ENCODE measurements around the gene SIN3A.
"Not testable (repeated sequence)": the region's sequence is repeated elsewhere in the genome, so short reads cannot be mapped to it uniquely, and the experiment has no call there.

Gene SIN3A

DNA sequence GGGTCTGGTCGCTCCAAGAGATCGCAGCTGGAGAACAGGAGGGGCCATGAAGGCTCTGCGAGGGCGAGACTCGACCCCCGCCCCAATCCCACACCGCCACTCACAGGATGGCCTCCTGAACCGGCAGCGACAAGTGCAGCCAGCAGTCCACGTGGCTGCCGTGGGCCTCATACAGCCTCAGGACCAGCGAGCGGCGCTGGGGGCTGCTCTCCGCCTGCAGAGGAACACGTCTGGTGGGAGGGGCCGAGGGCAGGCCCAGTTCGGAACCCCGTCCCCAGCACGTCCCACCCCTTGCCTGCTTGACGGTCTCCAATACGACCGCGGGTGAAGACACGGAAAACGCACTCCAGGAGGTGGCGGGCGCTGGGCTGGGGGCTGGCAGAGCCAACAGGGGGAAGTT, 95.5 kb downstream of the SIN3A start:
- DNase-seq = no peak

DNA sequence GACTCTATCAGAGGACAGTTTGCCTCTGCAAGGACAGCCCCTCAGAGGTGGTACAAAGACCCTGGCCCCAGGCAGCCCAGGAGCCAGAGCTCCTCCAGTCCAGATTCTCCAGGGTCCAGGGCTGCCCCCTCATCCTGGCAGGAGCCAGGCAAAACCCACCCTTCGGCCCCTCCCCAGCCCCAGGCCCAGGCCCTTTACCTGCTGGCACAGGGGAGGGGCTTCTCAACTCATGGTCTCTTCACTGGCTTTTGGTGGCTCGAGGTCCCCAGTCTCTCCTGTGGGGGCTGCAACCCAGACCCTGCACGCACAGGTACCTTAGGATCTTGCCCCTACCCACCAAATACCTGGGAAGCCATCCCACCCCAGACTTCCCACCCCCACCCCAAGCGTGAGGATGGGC, 96.1 kb downstream of the SIN3A start:
- DNase-seq = no peak

DNA sequence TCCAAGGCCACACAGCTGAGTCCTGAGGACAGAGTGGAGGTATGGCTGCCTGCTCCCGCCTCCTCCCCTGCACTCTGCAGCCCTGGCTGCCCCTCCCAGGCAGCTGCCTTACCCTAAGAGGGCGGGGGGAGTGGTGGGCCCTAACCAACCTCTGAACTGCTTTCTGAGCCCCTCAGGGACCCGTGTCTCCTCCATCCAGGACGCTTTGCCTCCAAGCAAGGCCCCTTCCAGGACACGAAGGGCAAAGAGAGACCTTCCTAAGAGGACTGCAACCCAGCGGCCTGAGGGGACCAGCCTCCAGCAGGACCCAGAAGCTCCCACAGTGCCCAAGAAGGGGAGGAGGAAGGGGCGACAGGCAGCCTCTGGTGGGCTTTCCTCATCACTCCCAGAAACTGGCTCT, 97.0 kb downstream of the SIN3A start:
- no peak for DNase-seq

DNA sequence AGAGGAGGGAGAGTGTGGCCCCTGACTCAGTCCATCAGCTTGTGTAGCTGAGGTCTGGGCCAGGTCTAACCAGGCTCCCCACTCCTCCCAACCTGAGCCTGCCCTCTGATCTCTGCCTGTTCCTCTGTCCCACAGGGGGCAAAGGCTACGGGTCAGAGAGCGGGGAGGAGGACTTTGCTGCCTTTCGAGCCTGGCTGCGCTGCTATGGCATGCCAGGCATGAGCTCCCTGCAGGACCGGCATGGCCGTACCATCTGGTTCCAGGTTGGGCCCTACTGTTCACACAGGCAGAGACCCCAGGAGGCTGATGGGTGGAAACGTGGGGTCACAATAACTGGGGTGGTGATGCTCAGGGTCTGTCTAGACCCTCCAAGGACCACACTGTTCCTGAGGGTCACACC, 97.9 kb downstream of the SIN3A start:
- DNase-seq = no peak

DNA sequence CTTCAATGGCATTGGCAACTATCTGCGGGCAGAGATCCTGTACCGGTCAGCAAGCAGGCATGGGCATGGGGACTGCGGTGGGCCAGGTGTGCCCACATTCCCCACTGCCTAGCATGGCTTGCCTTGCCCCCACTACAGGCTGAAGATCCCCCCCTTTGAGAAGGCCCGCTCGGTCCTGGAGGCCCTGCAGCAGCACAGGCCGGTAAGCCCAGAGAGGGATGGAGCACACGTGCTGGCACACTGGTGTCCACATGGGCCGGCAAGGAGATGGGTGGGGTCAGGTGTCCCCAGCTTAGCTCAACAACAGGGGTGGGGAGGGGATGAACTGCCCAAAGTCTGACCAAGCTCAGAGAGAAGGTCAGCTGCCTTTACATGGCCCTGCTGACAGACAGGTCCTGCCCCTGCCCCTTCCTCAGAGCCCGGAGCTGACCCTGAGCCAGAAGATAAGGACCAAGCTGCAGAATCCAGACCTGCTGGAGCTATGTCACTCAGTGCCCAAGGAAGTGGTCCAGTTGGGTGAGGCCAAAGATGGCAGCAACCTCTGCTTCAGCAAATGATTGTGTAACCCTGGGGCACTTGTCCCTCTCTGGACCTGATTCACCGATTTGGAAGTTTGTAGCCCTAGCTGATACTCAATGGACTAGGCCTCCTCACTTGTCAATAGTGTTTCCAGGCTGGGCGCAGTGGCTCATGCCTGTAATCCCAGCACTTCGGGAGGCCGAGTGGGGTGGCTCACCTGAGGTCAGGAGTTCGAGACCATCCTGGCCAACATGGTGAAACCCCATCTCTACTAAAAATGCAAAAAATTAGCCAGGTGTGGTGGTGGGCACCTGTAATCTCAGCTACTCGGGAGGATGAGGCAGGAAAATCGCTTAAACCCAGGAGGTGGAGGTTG, 99.1 kb downstream of the SIN3A start:
- DNase-seq = no peak

DNA sequence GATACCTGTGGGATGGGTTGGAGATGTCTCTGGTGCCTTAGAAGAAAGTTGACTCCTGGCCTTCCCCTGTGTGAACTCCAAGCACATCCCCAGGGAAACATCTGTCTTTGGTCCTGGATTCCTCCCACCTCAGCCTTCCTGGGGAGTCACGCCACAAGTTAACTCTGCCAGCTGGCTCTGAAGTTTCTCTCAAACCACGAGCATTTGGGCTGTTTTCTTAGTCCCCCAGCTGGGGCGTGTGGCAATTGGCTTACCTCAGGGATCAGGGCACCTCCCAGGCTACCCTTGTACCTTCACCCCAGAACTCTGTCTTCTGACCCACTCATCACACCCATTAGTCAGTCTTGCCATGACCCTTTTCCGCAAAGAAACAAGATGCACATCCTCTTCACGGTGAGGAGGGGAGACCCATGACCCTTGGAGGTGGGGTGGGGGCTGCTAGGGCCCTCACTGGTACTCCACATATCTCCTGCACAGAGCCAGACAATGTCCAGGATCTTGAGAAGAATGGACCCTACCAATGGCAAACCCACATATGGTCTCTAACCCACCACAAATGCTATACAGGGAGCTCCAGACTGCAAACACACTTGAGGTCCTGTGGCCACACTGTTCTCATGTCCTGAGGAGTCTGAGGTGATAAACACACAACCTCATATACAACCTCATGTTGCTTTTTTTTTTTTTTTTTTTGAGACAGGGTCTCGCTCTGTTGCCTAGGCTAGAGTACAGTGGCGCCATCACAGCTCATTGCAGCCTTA, 100.7 kb downstream of the SIN3A start:
- DNase-seq = no peak

DNA sequence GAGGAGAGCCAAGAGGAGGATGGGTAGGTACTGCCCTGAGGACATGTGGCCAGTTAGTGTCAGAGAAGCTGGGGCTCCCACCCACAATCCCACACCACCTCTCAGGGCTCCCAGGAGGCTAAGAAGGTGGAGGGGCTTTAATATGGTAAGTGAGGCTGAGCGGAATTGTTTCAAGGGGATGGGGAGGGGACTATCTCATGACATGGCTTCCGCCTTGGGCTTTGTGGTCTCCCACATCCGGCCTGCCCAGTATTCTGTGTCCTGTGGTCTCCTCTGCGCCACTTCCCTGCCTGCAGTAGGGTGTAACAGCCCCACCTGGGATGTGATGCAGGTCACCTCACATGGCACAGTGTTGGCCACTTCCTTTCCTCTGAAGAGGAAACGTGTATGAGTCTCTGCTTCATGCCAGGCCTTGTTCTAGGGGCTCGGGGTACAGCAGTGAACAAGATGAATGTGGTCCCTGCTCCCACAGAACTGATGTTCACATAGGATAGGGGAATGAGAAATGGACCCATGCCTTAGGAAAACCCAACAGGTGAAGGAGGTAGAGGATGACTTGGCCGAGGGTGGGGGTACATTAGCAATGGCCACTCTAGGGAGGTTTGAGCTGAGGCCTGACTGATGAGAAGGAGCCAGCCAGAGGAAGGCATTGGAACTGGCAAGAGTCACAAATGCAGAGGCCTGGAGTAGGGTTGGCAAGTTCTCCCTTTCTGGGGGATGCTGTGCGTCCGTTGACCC, 101.5 kb downstream of the SIN3A start:
- no peak for DNase-seq

DNA sequence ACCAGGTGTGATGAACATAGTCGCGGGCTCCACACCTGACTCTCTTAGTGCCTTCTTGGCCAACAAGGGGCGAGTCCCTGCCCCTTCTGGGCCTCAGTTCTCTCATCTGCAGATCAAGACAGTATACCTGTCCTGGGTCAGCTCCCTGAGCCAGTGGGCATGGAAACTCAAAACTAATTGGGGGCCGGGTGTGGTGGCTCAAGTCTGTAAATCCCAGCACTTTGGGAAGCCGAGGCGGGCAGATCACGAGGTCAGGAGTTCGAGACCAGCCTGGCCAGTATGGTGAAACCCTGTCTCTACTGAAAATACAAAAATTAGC, 102.2 kb downstream of the SIN3A start:
- DNase-seq = not testable (repeated sequence)

DNA sequence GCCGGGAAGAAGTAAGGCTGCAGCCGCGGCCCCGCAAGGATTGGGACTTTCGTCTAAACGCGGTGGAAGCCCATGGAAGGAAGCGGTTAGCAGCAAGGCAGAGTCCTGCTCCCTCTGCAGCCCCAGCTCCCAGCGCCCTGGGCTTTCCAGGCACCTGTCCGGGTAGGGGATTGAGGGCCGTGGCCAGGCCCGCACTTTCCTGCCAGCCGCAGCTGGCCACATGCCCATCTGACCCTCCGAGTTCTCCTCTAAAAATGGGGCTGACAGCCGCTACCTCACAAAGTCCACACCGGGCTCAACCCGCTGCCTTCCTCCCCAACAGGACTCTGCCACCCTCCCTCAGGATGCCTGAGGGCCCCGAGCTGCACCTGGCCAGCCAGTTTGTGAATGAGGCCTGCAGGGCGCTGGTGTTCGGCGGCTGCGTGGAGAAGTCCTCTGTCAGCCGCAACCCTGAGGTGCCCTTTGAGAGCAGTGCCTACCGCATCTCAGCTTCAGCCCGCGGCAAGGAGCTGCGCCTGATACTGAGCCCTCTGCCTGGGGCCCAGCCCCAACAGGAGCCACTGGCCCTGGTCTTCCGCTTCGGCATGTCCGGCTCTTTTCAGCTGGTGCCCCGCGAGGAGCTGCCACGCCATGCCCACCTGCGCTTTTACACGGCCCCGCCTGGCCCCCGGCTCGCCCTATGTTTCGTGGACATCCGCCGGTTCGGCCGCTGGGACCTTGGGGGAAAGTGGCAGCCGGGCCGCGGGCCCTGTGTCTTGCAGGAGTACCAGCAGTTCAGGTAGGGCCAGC, 102.7 kb downstream of the SIN3A start:
- DNase-seq = no peak

DNA sequence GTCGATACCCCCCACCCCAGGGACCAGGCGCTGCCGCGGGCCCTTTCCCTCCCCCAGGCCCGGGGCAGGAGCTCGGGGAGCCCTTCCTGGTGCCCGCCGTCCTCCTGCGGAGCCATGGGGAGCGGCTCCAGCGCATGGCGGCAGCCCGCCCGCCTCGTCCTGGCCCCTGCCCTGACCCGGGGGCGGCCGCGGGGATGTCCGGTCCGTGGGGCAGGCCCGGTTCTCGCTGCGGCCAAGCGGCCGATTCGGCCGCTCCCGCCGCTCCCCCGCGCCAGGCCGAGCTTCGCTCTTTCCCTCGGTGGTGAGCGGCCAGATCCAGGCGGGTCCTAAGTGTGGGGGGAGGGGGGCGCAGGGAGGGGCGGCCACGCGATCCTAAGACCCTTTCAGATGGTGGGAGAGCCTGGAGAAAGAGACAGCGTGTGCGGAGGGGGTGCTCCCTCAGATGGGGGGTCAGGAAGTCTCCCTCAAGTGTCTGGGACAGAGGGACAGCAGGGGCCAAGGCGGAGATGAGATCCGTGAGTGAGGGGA, 103.4 kb downstream of the SIN3A start:
- no peak for DNase-seq

DNA sequence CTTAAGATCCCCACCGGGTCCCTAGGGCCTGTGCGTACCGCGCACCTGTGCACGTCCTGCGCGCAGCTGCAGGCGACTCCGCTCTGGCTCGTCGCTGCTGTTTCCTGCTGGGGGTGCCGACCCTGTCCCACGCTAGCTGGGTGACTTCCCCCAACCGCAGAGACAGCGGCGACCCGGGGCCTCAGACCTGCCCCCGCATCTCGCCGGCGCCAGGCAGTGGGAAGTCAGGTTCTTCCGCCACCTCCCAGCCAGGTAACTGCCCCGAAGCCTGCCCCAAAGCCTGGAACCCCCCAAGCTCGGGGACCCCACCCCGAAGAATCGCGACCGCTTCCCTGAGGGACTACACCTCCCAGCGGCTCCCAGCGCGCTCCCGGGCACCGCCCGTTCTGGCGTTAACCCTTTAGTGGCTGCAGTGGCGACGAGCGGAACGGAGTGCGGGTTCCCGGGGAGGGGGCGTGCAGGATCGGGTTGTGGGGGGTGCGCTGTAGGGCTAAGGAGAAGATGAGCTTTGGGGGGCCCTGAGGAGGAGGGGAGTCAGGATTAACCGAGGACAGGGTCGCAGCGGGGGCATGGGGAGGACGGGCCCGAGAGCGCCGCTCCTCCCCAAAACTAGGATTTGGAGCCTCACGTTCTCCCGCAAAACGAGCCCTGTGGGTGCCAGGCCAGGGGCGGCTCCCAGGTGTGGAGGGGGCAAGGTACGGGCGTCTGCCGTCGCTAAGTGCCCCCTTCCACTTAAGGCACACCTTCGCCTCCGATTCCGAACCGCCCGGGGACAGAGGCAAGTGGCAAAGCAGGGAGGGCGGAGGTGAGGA, 104.1 kb downstream of the SIN3A start:
- no peak for DNase-seq

DNA sequence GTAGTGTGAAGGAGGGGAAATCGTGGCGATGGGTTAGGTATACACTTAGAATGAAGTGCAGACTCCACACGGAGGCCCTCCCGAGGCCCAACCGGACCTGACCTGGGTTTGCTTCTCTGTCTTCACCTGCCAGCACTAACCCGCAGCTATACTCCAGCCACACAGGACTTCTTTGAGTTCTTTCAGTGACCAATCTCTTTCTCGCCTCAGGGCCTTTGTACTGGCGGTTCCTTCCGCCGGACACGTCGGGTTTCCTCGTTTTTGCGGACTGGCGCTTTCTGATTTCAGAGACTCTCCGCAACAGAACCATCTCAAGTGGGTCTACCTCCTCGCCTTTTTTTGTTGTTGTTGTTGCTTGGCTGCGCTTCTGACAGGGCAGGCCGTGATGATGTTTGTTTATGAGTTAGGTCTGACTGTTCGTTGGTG, 104.7 kb downstream of the SIN3A start, which contains the start of gene NEIL1:
NEIL1 (plus strand) TSS at position 244 of the 426 bp plus-strand sequence. CDS start 1,867 bp downstream, outside the sequence.
- DNase-seq = no peak

DNA sequence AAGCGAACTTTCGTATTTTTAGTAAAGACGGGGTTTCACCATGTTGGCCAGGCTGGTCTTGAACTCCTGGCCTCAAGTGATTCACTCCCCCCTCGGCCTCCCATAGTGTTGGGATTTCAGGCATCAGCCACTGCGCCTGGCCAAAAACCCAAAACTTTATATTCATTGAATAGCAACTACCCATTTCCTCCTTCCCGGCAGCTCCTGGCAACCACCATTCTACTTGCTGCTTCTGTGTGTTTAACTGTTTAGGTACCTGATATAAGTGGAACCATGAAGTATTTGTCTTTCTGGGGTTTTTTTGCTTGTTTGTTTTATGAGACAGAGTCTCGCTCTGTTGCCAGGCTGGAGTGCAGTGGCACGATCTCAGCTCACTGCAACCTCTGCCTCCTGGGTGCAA, 107.5 kb downstream of the SIN3A start:
- DNase-seq = not testable (repeated sequence)

DNA sequence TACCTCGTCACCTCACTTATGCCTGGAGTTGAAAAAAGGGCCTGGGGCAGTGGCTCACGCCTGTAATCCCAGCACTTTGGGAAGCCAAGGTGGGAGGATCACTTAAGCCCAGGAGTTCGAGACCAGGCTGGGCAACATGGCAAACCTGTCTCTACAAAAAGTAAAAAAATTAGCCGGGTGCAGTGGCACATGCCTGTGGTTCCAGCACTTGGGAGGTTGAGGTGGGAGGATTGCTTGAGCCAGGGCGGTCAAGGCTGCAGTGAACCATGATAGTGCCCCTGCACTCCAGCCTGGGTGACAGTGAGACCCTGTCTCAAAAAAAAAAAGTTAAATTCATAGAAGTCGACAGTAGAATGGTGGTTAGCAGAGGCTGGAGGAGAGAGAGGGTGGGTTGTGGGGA, 109.3 kb downstream of the SIN3A start:
- no peak for DNase-seq

DNA sequence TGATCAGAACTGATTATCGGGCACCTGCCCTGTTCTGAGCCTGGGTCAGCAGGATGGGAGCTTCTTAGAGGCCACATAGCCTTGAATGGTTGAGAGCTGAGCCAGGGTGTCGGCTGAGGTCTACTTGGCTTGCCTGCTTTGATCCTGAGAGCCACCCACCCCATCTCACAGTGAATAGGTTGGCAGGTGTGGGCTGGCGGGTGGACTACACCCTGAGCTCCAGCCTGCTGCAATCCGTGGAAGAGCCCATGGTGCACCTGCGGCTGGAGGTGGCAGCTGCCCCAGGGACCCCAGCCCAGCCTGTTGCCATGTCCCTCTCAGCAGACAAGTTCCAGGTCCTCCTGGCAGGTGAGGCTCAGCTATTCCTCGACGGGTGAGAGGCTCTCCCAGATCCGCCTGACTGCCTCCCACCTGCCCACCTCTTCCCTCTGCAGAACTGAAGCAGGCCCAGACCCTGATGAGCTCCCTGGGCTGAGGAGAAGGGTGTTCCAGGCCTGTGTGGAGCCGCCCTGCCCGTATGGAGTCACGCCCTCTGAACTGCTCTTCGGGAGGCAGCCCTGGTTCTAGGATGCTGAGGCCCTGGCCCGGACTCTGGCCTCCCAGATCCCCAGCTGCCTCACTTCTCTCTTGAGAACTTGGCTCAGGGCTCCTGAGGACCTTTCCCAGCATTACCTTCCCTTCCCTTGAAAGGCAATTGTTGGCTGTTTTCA, 111.8 kb downstream of the SIN3A start:
- DNase-seq = no peak

DNA sequence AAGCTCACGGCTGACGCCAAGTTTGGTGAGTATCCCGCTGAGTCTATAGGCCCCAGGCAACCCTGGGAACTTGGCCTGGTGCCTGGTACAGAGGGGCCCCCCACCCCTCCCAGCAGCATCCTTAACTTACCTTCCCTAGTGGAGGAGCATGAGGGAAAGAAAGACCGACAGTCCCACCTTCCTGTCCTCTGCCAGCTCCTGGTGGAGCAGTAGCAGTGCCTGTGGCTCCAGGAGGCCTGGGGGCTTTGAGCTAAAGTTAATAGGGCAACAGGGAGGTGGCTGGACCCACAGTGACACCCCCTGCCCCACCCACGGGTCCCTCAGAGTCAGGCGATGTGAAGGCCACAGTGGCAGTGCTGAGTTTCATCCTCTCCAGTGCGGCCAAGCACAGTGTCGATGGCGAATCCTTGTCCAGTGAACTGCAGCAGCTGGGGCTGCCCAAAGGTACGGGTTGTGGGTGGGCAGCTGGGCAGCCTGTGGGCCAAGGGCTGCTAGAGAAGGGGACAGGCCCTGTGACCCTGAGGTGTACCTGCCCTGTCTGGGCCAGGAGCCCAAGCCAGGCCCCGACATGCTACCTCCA, 112.7 kb downstream of the SIN3A start:
- no peak for DNase-seq

DNA sequence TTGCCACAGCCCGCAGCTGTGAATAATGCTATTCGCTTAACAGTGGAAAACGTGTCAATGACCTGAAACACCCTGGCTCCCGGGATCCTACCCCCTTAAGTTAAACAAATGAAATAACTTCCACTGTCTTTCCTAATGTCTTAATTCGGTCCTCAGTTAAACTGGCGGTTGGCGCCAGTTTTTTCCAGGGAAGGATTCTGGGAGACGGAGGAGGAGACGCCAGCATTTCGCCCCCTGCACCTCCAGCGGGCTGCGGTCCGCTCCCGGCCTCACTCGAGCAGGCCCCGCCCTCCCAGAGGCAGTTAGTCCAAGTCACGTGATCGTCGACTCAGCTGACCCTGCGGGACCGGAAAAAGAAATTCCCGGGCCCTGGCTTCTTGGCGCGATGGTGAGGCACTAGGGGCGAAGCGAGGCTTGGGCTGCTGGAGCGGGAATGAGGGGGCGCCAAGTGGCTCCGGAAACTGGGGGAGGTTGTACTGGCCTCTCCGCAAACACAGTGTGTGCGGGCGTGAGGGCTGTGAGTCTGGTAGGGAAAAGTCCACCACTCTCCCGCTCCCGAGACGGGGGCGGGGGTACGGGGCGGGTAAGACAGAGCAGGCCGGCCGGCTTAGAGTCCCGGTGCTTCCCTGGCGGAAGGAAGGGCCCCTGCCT, 115.7 kb downstream of the SIN3A start, which contains the start of gene COMMD4:
COMMD4 (plus strand) TSS at position 359 of the 651 bp plus-strand sequence; CDS start at position 386, 27 bp downstream.
- peak; percentile 98 for DNase-seq

DNA sequence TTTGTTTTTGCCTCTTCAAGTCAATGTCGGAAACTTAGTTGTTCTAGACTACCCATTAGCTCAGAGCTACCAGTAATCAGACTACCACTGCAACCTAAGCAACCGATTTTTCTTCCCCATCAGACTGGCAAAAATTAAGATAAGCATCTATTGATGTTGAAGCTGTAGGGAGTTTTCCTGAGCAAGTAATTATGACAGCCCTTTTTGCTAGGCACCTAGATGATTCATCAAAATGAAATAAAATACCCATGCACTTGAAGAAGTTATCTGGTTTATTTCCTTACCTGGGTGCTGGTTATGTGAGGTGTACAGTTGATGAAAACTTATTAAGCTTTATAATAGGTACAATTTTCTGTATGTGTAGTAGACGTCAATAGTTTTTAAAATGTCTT, 116.2 kb downstream of the SIN3A start:
- DNase-seq = no peak

DNA sequence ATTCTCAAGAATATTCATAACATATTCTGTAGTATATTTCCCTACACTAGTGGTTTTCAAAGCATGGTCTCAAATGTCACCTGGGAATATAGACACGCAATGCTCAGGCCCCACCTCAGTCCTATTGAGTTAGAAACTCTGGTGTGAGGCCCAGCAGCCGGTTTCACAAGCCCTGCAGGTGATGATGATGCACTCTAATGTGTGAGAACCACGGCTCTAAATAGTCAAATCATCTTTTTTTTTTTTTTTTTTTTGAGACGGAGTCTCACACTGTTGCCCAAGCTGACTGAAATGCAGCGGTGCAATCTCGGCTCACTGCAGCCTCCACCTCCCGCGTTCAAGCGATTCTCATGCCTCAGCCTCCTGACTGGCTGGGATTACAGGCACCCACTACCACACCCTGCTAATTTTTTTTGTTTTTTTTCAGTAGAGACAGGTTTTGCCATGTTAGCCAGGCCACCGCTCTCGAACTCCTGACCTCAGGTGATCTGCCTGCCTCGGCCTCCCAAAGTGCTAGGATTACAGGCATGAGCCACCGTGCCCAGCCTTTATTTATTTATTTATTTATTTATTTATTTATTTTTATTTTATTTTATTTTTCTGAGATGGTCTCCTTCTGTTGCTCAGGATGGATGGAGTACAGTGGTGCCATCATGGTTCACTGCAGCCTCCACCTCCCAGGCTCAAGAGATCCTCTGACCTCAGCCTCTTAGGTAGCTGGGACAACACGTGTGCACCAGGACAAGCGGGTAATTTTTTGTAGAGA, 117.7 kb downstream of the SIN3A start:
- DNase-seq = not testable (repeated sequence)

All from fibroblast of skin of scalp (primary cell).